H1 (cell line): ENCODE results near the gene FRMPD2. TPM values are rescaled to one million over a fixed set of nuclear protein-coding genes. Genes with fewer than 3 reads are reported as not detected.

Experiments used
- CTCF ChIA-PET: fragments of 300-600 bp; sonication (Branson Sonifier 250); formaldehyde crosslinking; loops from one replicate; lab custom pipeline; 2021; ENCODE audit not compliant: partially characterized antibody; lab: Charles Lee
- POLR2A ChIA-PET: fragments of 300-600 bp; sonication (Branson Sonifier 250); formaldehyde crosslinking; loops from one replicate; lab custom pipeline; 2021; ENCODE audit warnings: inconsistent platforms; ENCODE audit not compliant: partially characterized antibody; lab: Charles Lee
- DNase-seq, 2 experiments: peaks; one replicate each; pipeline versions ENCODE4 v3.0.0 to v3.0.0-alpha.2; 2010 to 2022; ENCODE audit warnings: low spot score in 2 of 2, low read depth in 1 of 2, mixed read lengths in 1 of 2
- FAIRE-seq: peaks from 2 replicates; lab custom pipeline; 2011; peaks lifted over from hg19 to GRCh38; lab: Jason Lieb, UNC
- H2AFZ ChIP-seq: 2 replicates; pipeline ENCODE4 v1.8.1; 2012; ENCODE audit warnings: low read length, inconsistent platforms
- H2AK5ac ChIP-seq: 2 replicates; pipeline ENCODE4 v1.6.1; 2013; ENCODE audit warnings: low read depth, low read length
- H2BK120ac ChIP-seq: replicated peaks from 2 replicates; pipeline ENCODE3; 2013; ENCODE audit warnings: low read depth, low read length, inconsistent platforms
- H2BK12ac ChIP-seq: 2 replicates; pipeline ENCODE4 v1.6.1; 2013; ENCODE audit warnings: low read depth, low read length
- H2BK15ac ChIP-seq: 2 replicates; pipeline ENCODE4 v1.6.1; 2013; ENCODE audit warnings: low read length
- H2BK20ac ChIP-seq: 2 replicates; pipeline ENCODE4 v1.6.1; 2013; ENCODE audit warnings: low read length
- H2BK5ac ChIP-seq: 2 replicates; pipeline ENCODE4 v1.6.1; 2013; ENCODE audit warnings: low read depth, low read length
- H3K14ac ChIP-seq: 2 replicates; pipeline ENCODE4 v1.6.1; 2013; ENCODE audit warnings: inconsistent platforms; ENCODE audit not compliant: insufficient read length
- H3K18ac ChIP-seq: 2 replicates; pipeline ENCODE4 v1.6.1; 2013; ENCODE audit warnings: low read length; ENCODE audit errors: extremely low read depth
- H3K23ac ChIP-seq: 2 replicates; pipeline ENCODE4 v1.6.1; 2013; ENCODE audit warnings: inconsistent platforms; ENCODE audit not compliant: insufficient read length
- H3K23me2 ChIP-seq: 2 replicates; pipeline ENCODE4 v1.6.1; 2013; ENCODE audit warnings: low read depth, low read length
- H3K27ac ChIP-seq: 2 replicates; pipeline ENCODE4 v1.6.1; 2011; ENCODE audit warnings: low read depth, low read length, inconsistent platforms
- H3K27me3 ChIP-seq, 4 experiments: replicated peaks in 1 of 4; 1 replicate in 1 of 4; 2 replicates in 3 of 4; pipeline versions ENCODE4 v1.6.1 to v1.8.1; 2011 to 2013; ENCODE audit warnings: low read length in 3 of 4, mild to moderate bottlenecking in 3 of 4, inconsistent platforms in 2 of 4, mixed read lengths in 2 of 4, moderate library complexity in 1 of 4; ENCODE audit not compliant: control insufficient read depth in 3 of 4, insufficient read depth in 3 of 4; ENCODE audit errors: extremely low read depth in 1 of 4
- H3K36me3 ChIP-seq, 4 experiments: 2 replicates each; pipeline versions ENCODE4 v1.6.1 to v1.8.1; 2011 to 2013; ENCODE audit warnings: mild to moderate bottlenecking in 4 of 4, low read length in 3 of 4, moderate library complexity in 2 of 4, control low read depth in 1 of 4, inconsistent platforms in 1 of 4; ENCODE audit not compliant: insufficient read depth in 4 of 4, control insufficient read depth in 2 of 4
- H3K4ac ChIP-seq: replicated peaks from 2 replicates; pipeline ENCODE3; 2013; ENCODE audit warnings: low read length, low read depth, mixed read lengths, inconsistent platforms; ENCODE audit not compliant: insufficient read length
- H3K4me1 ChIP-seq, 4 experiments: replicated peaks in 1 of 4; 1 replicate in 1 of 4; 2 replicates in 3 of 4; pipeline versions ENCODE4 v1.6.1 to v1.8.1; 2011 to 2013; ENCODE audit warnings: low read length in 3 of 4, inconsistent platforms in 2 of 4, mixed read lengths in 1 of 4; ENCODE audit not compliant: insufficient read depth in 4 of 4, control insufficient read depth in 3 of 4
- H3K4me2 ChIP-seq, 2 experiments: 2 replicates each; pipeline versions ENCODE4 v1.6.1 to v1.8.1; 2011 to 2013; ENCODE audit warnings: low read depth in 2 of 2, low read length in 2 of 2, control low read depth in 1 of 2, inconsistent platforms in 1 of 2, mild to moderate bottlenecking in 1 of 2; ENCODE audit not compliant: insufficient read depth in 1 of 2
- H3K4me3 ChIP-seq, 4 experiments: fragments of 200-600, 300-600 bp in 1 of 4; sonication (generic), shearing (Covaris generic), sonication (Bioruptor Twin) in 1 of 4; 2 replicates each; pipeline versions ENCODE4 v1.5.1 to v1.8.1; 2011 to 2016; ENCODE audit warnings: low read length in 4 of 4, low read depth in 3 of 4, control low read depth in 2 of 4, inconsistent platforms in 2 of 4, mild to moderate bottlenecking in 2 of 4, mixed read lengths in 1 of 4, moderate library complexity in 1 of 4; ENCODE audit not compliant: insufficient read depth in 2 of 4; ENCODE audit errors: extremely low read depth in 1 of 4
- H3K56ac ChIP-seq: replicated peaks from 2 replicates; pipeline ENCODE3; 2013; ENCODE audit warnings: low read depth, mild to moderate bottlenecking, mixed read lengths, low read length, inconsistent platforms; ENCODE audit not compliant: insufficient read length
- H3K79me1 ChIP-seq: 2 replicates; pipeline ENCODE4 v1.6.1; 2013; ENCODE audit warnings: low read depth, low read length, control low read depth
- H3K79me2 ChIP-seq, 2 experiments: 2 replicates each; pipeline versions ENCODE4 v1.6.1 to v1.8.1; 2012 to 2013; ENCODE audit warnings: low read length in 2 of 2, mild to moderate bottlenecking in 2 of 2, inconsistent platforms in 1 of 2; ENCODE audit not compliant: insufficient read depth in 2 of 2, control insufficient read depth in 1 of 2
- H3K9ac ChIP-seq, 4 experiments: replicated peaks in 1 of 4; 1 replicate in 1 of 4; 2 replicates in 3 of 4; pipeline versions ENCODE4 v1.6.1 to v1.8.1; 2011 to 2013; ENCODE audit warnings: low read depth in 3 of 4, low read length in 3 of 4, control low read depth in 2 of 4, mild to moderate bottlenecking in 2 of 4, moderate library complexity in 2 of 4, inconsistent platforms in 1 of 4; ENCODE audit errors: extremely low read depth in 1 of 4
- H3K9me3 ChIP-seq, 2 experiments: 2 replicates each; pipeline versions ENCODE4 v1.6.1 to v1.8.1; 2012 to 2013; ENCODE audit warnings: mild to moderate bottlenecking in 2 of 2, moderate library complexity in 2 of 2, control low read depth in 1 of 2, inconsistent platforms in 1 of 2, low read depth in 1 of 2, low read length in 1 of 2, mixed read lengths in 1 of 2; ENCODE audit not compliant: insufficient read depth in 2 of 2
- H4K20me1 ChIP-seq, 2 experiments: replicated peaks in 1 of 2; 2 replicates each; pipeline versions ENCODE3 to v1.8.1; 2011 to 2013; ENCODE audit warnings: inconsistent platforms in 2 of 2, low read length in 2 of 2, mild to moderate bottlenecking in 1 of 2; ENCODE audit not compliant: insufficient read depth in 2 of 2, control insufficient read depth in 1 of 2
- H4K5ac ChIP-seq: 2 replicates; pipeline ENCODE4 v1.6.1; 2013; ENCODE audit warnings: low read length, low read depth, mixed read lengths, inconsistent platforms; ENCODE audit not compliant: insufficient read length
- H4K8ac ChIP-seq: 2 replicates; pipeline ENCODE4 v1.8.0; 2013; ENCODE audit warnings: mild to moderate bottlenecking, moderate library complexity, low read length, inconsistent platforms; ENCODE audit not compliant: insufficient read depth; ENCODE audit errors: extremely low read depth
- H4K91ac ChIP-seq: replicated peaks from 2 replicates; pipeline ENCODE3; 2013; ENCODE audit warnings: low read length, mixed read lengths, inconsistent platforms; ENCODE audit not compliant: insufficient read length
- CEBPB ChIP-seq: IDR thresholded peaks from 2 replicates; pipeline ENCODE4 v1.6.1; 2012; ENCODE audit warnings: low read depth, low read length
- CHD2 ChIP-seq: IDR thresholded peaks from 2 replicates; pipeline ENCODE4 v1.6.1; 2012; ENCODE audit warnings: low read length, improper control_type of control experiment
- CREB1 ChIP-seq: IDR thresholded peaks from 2 replicates; pipeline ENCODE4 v1.6.1; 2012; ENCODE audit warnings: inconsistent platforms
- CTBP2 ChIP-seq: IDR thresholded peaks from 2 replicates; pipeline ENCODE4 v1.7.0; 2011; ENCODE audit warnings: borderline replicate concordance, mild to moderate bottlenecking, moderate library complexity, mixed read lengths, low read length; ENCODE audit not compliant: insufficient read depth, insufficient read length
- EP300 ChIP-seq, 2 experiments: IDR thresholded peaks; 1 replicate in 1 of 2; 2 replicates in 1 of 2; pipeline ENCODE4 v1.6.1; 2011 to 2012; ENCODE audit warnings: low read depth in 2 of 2, low read length in 2 of 2, mild to moderate bottlenecking in 2 of 2, borderline replicate concordance in 1 of 2, inconsistent platforms in 1 of 2, moderate library complexity in 1 of 2
- HDAC2 ChIP-seq, 2 experiments: fragments of 300-600 bp in 1 of 2; sonication (generic) in 1 of 2; IDR thresholded peaks; 2 replicates each; pipeline ENCODE4 v1.6.1; 2011 to 2012; ENCODE audit warnings: low read depth in 2 of 2, low read length in 2 of 2, mild to moderate bottlenecking in 2 of 2, moderate library complexity in 2 of 2, borderline replicate concordance in 1 of 2, inconsistent platforms in 1 of 2
- KDM5A ChIP-seq: fragments of 200-600 bp; IDR thresholded peaks from 2 replicates; pipeline ENCODE4 v1.7.1; 2012; ENCODE audit warnings: mild to moderate bottlenecking, low read length, inconsistent platforms, mixed read lengths
- MAFK ChIP-seq: IDR thresholded peaks from 2 replicates; pipeline ENCODE4 v1.6.1; 2012; ENCODE audit warnings: low read depth, mild to moderate bottlenecking, improper control_type of control experiment, low read length
- NANOG ChIP-seq: IDR thresholded peaks from 2 replicates; pipeline ENCODE4 v1.6.1; 2011; ENCODE audit warnings: low read length, low read depth, mild to moderate bottlenecking, inconsistent platforms; ENCODE audit not compliant: insufficient read depth, poor library complexity, severe bottlenecking
- NRF1 ChIP-seq: IDR thresholded peaks from 2 replicates; pipeline ENCODE4 v1.6.1; 2011; ENCODE audit warnings: mild to moderate bottlenecking, low read depth, low read length, improper control_type of control experiment
- SP1 ChIP-seq: IDR thresholded peaks from 2 replicates; pipeline ENCODE4 v1.6.1; 2011; ENCODE audit warnings: low read depth, low read length
- TAF7 ChIP-seq: optimal IDR thresholded peaks from 2 replicates; pipeline ENCODE3; 2011; ENCODE audit warnings: low read depth, mild to moderate bottlenecking, inconsistent platforms, low read length, moderate library complexity, borderline replicate concordance
- TEAD4 ChIP-seq: IDR thresholded peaks from 2 replicates; pipeline ENCODE4 v1.6.1; 2012; ENCODE audit warnings: low read depth, low read length, inconsistent platforms, mixed read lengths
- WGBS, 2 experiments: shearing (Covaris generic) in 1 of 2; methylation state at CpG; one replicate each; pipeline versions ENCODE4 v1.1.6 to v1.1.7; 2013 to 2015; ENCODE audit warnings: low lambda C conversion rate in 2 of 2, mixed read lengths in 2 of 2, inconsistent platforms in 1 of 2, low coverage in 1 of 2, missing lambda C conversion rate in 1 of 2; ENCODE audit not compliant: insufficient replicate concordance in 2 of 2, insufficient coverage in 1 of 2, insufficient read length in 1 of 2; ENCODE audit errors: extremely low coverage in 1 of 2, missing lambda C conversion rate in 1 of 2; 5-methylcytosine and 5-hydroxymethylcytosine counted together
- polyA plus RNA-seq, 7 experiments: library from polyadenylated mRNA; depleted of rRNA in 3 of 7; stranded (reverse) in 5 of 7; unstranded in 2 of 7; fragments of >200 nt in 5 of 7; fragments of 200-250 nt in 2 of 7; gene quantifications; 1 replicate in 5 of 7; 2 replicates in 1 of 7; 4 replicates in 1 of 7; pipeline versions ENCODE4 v1.2.1 to v1.2.3, GENCODE V29; 2011 to 2013; ENCODE audit warnings: missing spikeins in 2 of 7, mixed read lengths in 2 of 7
- total RNA-seq: library from RNA; stranded (reverse); fragmentation: NEBNext Ultra II Directional; extraction: Animal tissue kit (Norgen Biotek cat#: 25700); gene quantifications from 2 replicates; pipeline ENCODE4 v1.2.1, GENCODE V29; 2021
- TF ChIP-seq, protein P1 (sequence below): IDR thresholded peaks from 2 replicates; pipeline ENCODE4 v1.6.1; 2012; ENCODE audit warnings: inconsistent platforms

FRMPD2 gene
- total and polyA plus RNA-seq, 2 of the 8 experiments (the other 6 are each of a cell fraction or from before 2014, with no cell fraction given) = 0.07 to 0.47 TPM

DNA sequence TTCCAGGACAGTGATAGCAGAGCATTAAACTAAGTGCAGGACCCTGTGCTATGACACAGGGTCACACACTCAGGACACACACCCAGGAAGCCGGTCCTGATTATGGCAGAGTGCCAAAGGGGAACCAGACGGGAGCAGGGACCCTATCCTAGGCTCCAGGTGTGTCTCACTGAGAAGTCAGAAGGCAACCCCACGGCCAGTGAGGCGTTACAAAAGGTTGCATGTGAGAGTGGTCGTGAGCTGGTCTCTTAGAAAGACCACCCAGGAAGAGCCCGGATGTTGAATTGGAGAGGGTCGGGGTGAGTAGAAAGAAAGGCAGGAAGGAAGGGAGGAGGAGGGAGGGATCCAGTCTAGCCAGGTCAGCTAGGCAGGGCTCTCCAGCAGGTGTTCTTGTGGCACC is 31.0 kb downstream of the FRMPD2 start:
- H2BK12ac ChIP-seq = no peak overlapping the region
- H2BK5ac ChIP-seq = no peak overlapping the region
- peaks cover 0 to 2% (median 0%) of the 10 kb centered on the region in 4 experiments; a peak in 1 of 7 replicates for H3K4me1 ChIP-seq
- H2AFZ ChIP-seq = no peak overlapping the region
- H3K36me3 ChIP-seq = no peaks in the 10 kb centered on the region
- no peak overlapping the region for H3K9ac ChIP-seq
- no peak overlapping the region for H2BK15ac ChIP-seq
- WGBS, 2 experiments = 57% methylated on average over 7 of the region's 7 CpGs; no CpG with 5 or more reads in 1 of the 2 experiments
- no peak overlapping the region for H3K23ac ChIP-seq
- H4K20me1 ChIP-seq = no peaks in the 10 kb centered on the region
- H3K4me3 ChIP-seq = no peak overlapping the region
- H3K4me2 ChIP-seq = no peak overlapping the region
- no peak overlapping the region for H3K18ac ChIP-seq
- no peak overlapping the region for H3K27ac ChIP-seq
- H4K91ac ChIP-seq = no peak overlapping the region
- H3K27me3 ChIP-seq = no peaks in the 10 kb centered on the region
- H3K79me1 ChIP-seq = no peaks in the 10 kb centered on the region
- H3K56ac ChIP-seq = no peak overlapping the region
- DNase-seq = peak in 1 of 2 experiments; percentile 46
- H3K4ac ChIP-seq = no peak overlapping the region
- H4K8ac ChIP-seq = no peak overlapping the region
- FAIRE-seq = no peak
- ChIA-PET CTCF (interaction anchor here (0.5 to 4.5 kb wide), 4 partner anchors 10 to 47 kb away, joined by 3 to 17 read pairs (median 4); no protein-coding TSS in a partner anchor), POLR2A (no interaction called here)
- H3K23me2 ChIP-seq = no peaks in the 10 kb centered on the region
- no peak overlapping the region for H2BK20ac ChIP-seq
- no peaks in the 10 kb centered on the region for H3K79me2 ChIP-seq
- H3K14ac ChIP-seq = no peak overlapping the region
- no peak overlapping the region for H4K5ac ChIP-seq
- no peaks in the 10 kb centered on the region for H3K9me3 ChIP-seq
- no peak overlapping the region; the same call in 1 of the 2 replicates for H2AK5ac ChIP-seq
- no peak overlapping the region for H2BK120ac ChIP-seq
- no peak for TF ChIP-seq NANOG
- no peak for TF ChIP-seq NRF1
- TF ChIP-seq, protein P1, sequence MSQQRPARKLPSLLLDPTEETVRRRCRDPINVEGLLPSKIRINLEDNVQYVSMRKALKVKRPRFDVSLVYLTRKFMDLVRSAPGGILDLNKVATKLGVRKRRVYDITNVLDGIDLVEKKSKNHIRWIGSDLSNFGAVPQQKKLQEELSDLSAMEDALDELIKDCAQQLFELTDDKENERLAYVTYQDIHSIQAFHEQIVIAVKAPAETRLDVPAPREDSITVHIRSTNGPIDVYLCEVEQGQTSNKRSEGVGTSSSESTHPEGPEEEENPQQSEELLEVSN = no peak
- TF ChIP-seq HDAC2 (IDR thresholded peaks at IDR 0.05; ENCODE audit: borderline replicate concordance in 1 of 2, low read depth in 2 of 2, low read length in 2 of 2) = no peak
- no peak for TF ChIP-seq CTBP2
- TF ChIP-seq EP300 (IDR thresholded peaks at IDR 0.05; ENCODE audit: borderline replicate concordance in 1 of 2, low read depth in 2 of 2, low read length in 2 of 2) = no peak
- TF ChIP-seq KDM5A = no peak
- TF ChIP-seq CEBPB = no peak
- TF ChIP-seq SP1 = no peak
- TF ChIP-seq TEAD4 = no peak
- TF ChIP-seq MAFK = no peak
- TF ChIP-seq CREB1 = no peak
- no peak for TF ChIP-seq TAF7
- TF ChIP-seq CHD2 = no peak
